K562 (cell line): ENCODE measurements around the gene PRSS12. TPM values are rescaled to one million over a fixed set of nuclear protein-coding genes. Genes with fewer than 3 reads are reported as not detected.

Experiments used
- ATAC-seq: fragments of 200-7000 bp; cut with Tn5 transposase; 3 replicates; pipeline ENCODE4 v1.9.1; 2020; ENCODE audit warnings: moderate library complexity
- BruUV-seq: library from RNA; stranded (reverse); fragments of 400-500 nt; replicated peaks from 2 replicates; lab custom pipeline; 2021; lab: Mats Ljungman, UMichigan
- CTCF ChIA-PET: fragments of 300-600 bp; formaldehyde crosslinking; extraction: SDS; loops from one replicate; lab custom pipeline; 2021; ENCODE audit warnings: low intra/inter-chr PET ratio; lab: Yijun Ruan, JAX
- POLR2A ChIA-PET: fragments of 300-600, 350-650 bp; sonication (Branson Sonifier 250); formaldehyde crosslinking; extraction: SDS; loops from one replicate; lab custom pipeline; 2021; ENCODE audit warnings: antibody characterized with exemption, inconsistent platforms; lab: Yijun Ruan, JAX
- DNase-seq, 4 experiments: peaks; one replicate each; pipeline versions ENCODE4 v3.0.0 to v3.0.0-alpha.2; 2011 to 2018; ENCODE audit warnings: low spot score in 3 of 4, mixed read lengths in 3 of 4; ENCODE audit errors: extremely low read depth in 1 of 4
- FAIRE-seq: peaks from 2 replicates; lab custom pipeline; 2011; peaks lifted over from hg19 to GRCh38; lab: Jason Lieb, UNC
- H2AFZ ChIP-seq: 2 replicates; pipeline ENCODE4 v1.6.0; 2011; ENCODE audit warnings: low read depth, low read length, control low read depth, inconsistent platforms
- H3K27ac ChIP-seq: fragments of 200-600 bp; 3 replicates; pipeline ENCODE4 v1.8.0; 2011; ENCODE audit warnings: low read depth, mild to moderate bottlenecking, control low read depth, inconsistent platforms, low read length, moderate library complexity, mixed read lengths; ENCODE audit errors: extremely low read depth
- H3K27me3 ChIP-seq, 2 experiments: fragments of 300-600 bp in 1 of 2; 2 replicates in 1 of 2; 3 replicates in 1 of 2; pipeline versions ENCODE4 v1.6.0 to v1.8.0; 2011; ENCODE audit warnings: inconsistent platforms in 2 of 2, low read length in 2 of 2, mild to moderate bottlenecking in 1 of 2, mixed read lengths in 1 of 2, moderate library complexity in 1 of 2; ENCODE audit not compliant: control insufficient read depth in 2 of 2, insufficient read depth in 2 of 2
- H3K36me3 ChIP-seq: fragments of 300-600 bp; 3 replicates; pipeline ENCODE4 v1.8.0; 2011; ENCODE audit warnings: mild to moderate bottlenecking, low read length, inconsistent platforms; ENCODE audit not compliant: control insufficient read depth, insufficient read depth
- H3K4me1 ChIP-seq, 2 experiments: fragments of 200-600 bp in 1 of 2; replicated peaks in 1 of 2; 2 replicates in 1 of 2; 3 replicates in 1 of 2; pipeline versions ENCODE4 v1.5.1 to v1.8.0; 2011; ENCODE audit warnings: inconsistent platforms in 2 of 2, low read length in 2 of 2, mild to moderate bottlenecking in 1 of 2, mixed read lengths in 1 of 2, moderate library complexity in 1 of 2; ENCODE audit not compliant: control insufficient read depth in 2 of 2, insufficient read depth in 2 of 2
- H3K4me2 ChIP-seq: 2 replicates; pipeline ENCODE4 v1.6.1; 2011; ENCODE audit warnings: low read length, control low read depth, inconsistent platforms, mixed read lengths; ENCODE audit not compliant: insufficient read depth
- H3K4me3 ChIP-seq: fragments of 200-600 bp; sonication (generic), shearing (Covaris generic); 2 replicates; pipeline ENCODE4 v1.5.1; 2016; ENCODE audit warnings: control low read depth, inconsistent platforms
- H3K79me2 ChIP-seq: fragments of 200-600 bp; 3 replicates; pipeline ENCODE4 v1.8.0; 2011; ENCODE audit warnings: low read length, inconsistent platforms; ENCODE audit not compliant: control insufficient read depth, insufficient read depth
- H3K9ac ChIP-seq, 2 experiments: 2 replicates each; pipeline versions ENCODE4 v1.6.0 to v1.6.1; 2011; ENCODE audit warnings: low read depth in 2 of 2, low read length in 2 of 2, control low read depth in 1 of 2, inconsistent platforms in 1 of 2, mild to moderate bottlenecking in 1 of 2, mixed read lengths in 1 of 2; ENCODE audit not compliant: insufficient read depth in 1 of 2
- H3K9me1 ChIP-seq: one replicate; pipeline ENCODE4 v1.6.0; 2011; ENCODE audit warnings: inconsistent platforms, mild to moderate bottlenecking, low read length, moderate library complexity; ENCODE audit not compliant: control insufficient read depth, insufficient read depth
- H3K9me3 ChIP-seq: replicated peaks from 2 replicates; pipeline ENCODE4 v1.5.1; 2011; ENCODE audit warnings: low read depth, low read length, inconsistent platforms; ENCODE audit not compliant: control insufficient read depth, insufficient read depth
- H4K20me1 ChIP-seq: replicated peaks from 2 replicates; pipeline ENCODE4 v1.6.1; 2011; ENCODE audit warnings: low read length, inconsistent platforms, mixed read lengths; ENCODE audit not compliant: control insufficient read depth, insufficient read depth
- ID3 ChIP-seq, 2 experiments: fragments of 250-450 bp in 1 of 2; fragments of 450-650 bp in 1 of 2; sonication (Bioruptor Pico) in 1 of 2; IDR thresholded peaks; 2 replicates each; pipeline versions ENCODE4 v1.6.1 to v1.8.0; 2016 to 2021; ENCODE audit warnings: mild to moderate bottlenecking in 2 of 2, moderate library complexity in 2 of 2, missing compliant biosample characterization in 1 of 2, missing genetic modification characterization in 1 of 2
- KDM1A ChIP-seq, 2 experiments: fragments of 450-650 bp; IDR thresholded peaks; 2 replicates each; pipeline ENCODE4 v1.6.1; 2016; ENCODE audit warnings: mild to moderate bottlenecking in 2 of 2
- KLF10 ChIP-seq: fragments of 250-450 bp; sonication (Bioruptor Pico); IDR thresholded peaks from 2 replicates; pipeline ENCODE4 v1.6.1; 2021; ENCODE audit warnings: matching md5 sums
- MEF2D ChIP-seq: conservative IDR thresholded peaks from 2 replicates; pipeline ENCODE4 v1.6.1; 2016; ENCODE audit warnings: low read depth, missing genetic modification characterization, missing compliant biosample characterization
- NCOR1 ChIP-seq: fragments of 450-650 bp; IDR thresholded peaks from 2 replicates; pipeline ENCODE4 v1.6.1; 2016; ENCODE audit warnings: mild to moderate bottlenecking, moderate library complexity
- SMAD2 ChIP-seq: fragments of 150-350 bp; IDR thresholded peaks from 2 replicates; pipeline ENCODE4 v1.6.1; 2014; ENCODE audit warnings: low read depth, mild to moderate bottlenecking, low read length
- THRB ChIP-seq: fragments of 450-650 bp; formaldehyde crosslinking; conservative IDR thresholded peaks from 2 replicates; pipeline ENCODE4 v1.4.0; 2022; ENCODE audit warnings: mild to moderate bottlenecking, missing genetic modification characterization
- ZNF253 ChIP-seq: fragments of 250-450 bp; sonication (Bioruptor Pico); conservative IDR thresholded peaks from 2 replicates; pipeline ENCODE4 v1.6.1; 2021; ENCODE audit warnings: mild to moderate bottlenecking
- WGBS: fragments of 100-300 bp; shearing (Covaris generic); methylation state at CpG from one replicate; pipeline ENCODE4 v1.1.6; 2016; ENCODE audit warnings: low coverage, mixed read lengths; ENCODE audit not compliant: insufficient coverage; ENCODE audit errors: missing lambda C conversion rate; 5-methylcytosine and 5-hydroxymethylcytosine counted together
- in situ Hi-C: fragments of 300-500 bp; cut with MboI; formaldehyde crosslinking; loops from 4 replicates; pipeline ENCODE4 v1.15.0; 2018; ENCODE audit warnings: inconsistent platforms, mixed read lengths
- intact Hi-C: fragments of 100-400 bp; cut with micrococcal nuclease; formaldehyde crosslinking; loops from 2 replicates; pipeline ENCODE4 v1.14.2; 2022
- polyA plus RNA-seq, 8 experiments: library from polyadenylated mRNA; depleted of rRNA in 4 of 8; stranded (reverse) in 5 of 8; unstranded in 3 of 8; fragments of >200 nt; fragmentation: Nextera tagmentation in 2 of 8; fragmentation: Illumina TruSeq in 1 of 8; extraction: Ambion mirVana in 2 of 8; extraction: Trizol in 1 of 8; gene quantifications; 2 replicates each; pipeline versions ENCODE4 v1.2.1 to v1.2.3, GENCODE V29; 2011 to 2014; ENCODE audit warnings: inconsistent platforms in 1 of 8, missing spikeins in 1 of 8
- total RNA-seq, 7 experiments: library from RNA; depleted of rRNA in 6 of 7; stranded (reverse); fragments of >200 nt in 6 of 7; fragmentation: Illumina TruSeq in 2 of 7; extraction: Trizol in 2 of 7; gene quantifications; 2 replicates each; pipeline versions ENCODE4 v1.2.1 to v1.2.3, GENCODE V29; 2011 to 2021; ENCODE audit warnings: low replicate concordance in 1 of 7
- TF ChIP-seq, protein P1 (sequence below): fragments of 250-450 bp; sonication (Bioruptor Pico); IDR thresholded peaks from 2 replicates; pipeline ENCODE4 v1.8.0; 2022; ENCODE audit warnings: moderate library complexity, mild to moderate bottlenecking, inconsistent platforms
- TF ChIP-seq, protein P2 (sequence below), 2 experiments: fragments of 450-650 bp; conservative IDR thresholded peaks; 2 replicates each; pipeline ENCODE4 v1.6.1; 2017; ENCODE audit warnings: mild to moderate bottlenecking in 2 of 2, moderate library complexity in 2 of 2

The PRSS12 gene
- total and polyA plus RNA-seq, 9 of the 15 experiments (the other 6 are each of a cell fraction or from before 2014, with no cell fraction given), result 0.06 to 0.11 (median 0.09) TPM; not detected in 6

- POLR2A ChIA-PET, result no interaction called here
- no peak overlapping the region for H3K4me2 ChIP-seq
- TF ChIP-seq KLF10 (CRISPR knock-in tag) (no peak), THRB (CRISPR knock-in tag) (no peak), ZNF253 (CRISPR knock-in tag) (no peak), KDM1A (IDR thresholded peaks at IDR 0.05) (no peak), MEF2D (tag) (no peak), SMAD2 (no peak), ID3 (CRISPR knock-in tag; IDR thresholded peaks at IDR 0.05) (no peak), ID3 (tag; IDR thresholded peaks at IDR 0.05) (no peak), NCOR1 (no peak)
- TF ChIP-seq, protein P1, sequence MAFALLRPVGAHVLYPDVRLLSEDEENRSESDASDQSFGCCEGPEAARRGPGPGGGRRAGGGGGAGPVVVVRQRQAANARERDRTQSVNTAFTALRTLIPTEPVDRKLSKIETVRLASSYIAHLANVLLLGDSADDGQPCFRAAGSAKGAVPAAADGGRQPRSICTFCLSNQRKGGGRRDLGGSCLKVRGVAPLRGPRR (CRISPR knock-in tag), result no peak
- TF ChIP-seq, protein P2, sequence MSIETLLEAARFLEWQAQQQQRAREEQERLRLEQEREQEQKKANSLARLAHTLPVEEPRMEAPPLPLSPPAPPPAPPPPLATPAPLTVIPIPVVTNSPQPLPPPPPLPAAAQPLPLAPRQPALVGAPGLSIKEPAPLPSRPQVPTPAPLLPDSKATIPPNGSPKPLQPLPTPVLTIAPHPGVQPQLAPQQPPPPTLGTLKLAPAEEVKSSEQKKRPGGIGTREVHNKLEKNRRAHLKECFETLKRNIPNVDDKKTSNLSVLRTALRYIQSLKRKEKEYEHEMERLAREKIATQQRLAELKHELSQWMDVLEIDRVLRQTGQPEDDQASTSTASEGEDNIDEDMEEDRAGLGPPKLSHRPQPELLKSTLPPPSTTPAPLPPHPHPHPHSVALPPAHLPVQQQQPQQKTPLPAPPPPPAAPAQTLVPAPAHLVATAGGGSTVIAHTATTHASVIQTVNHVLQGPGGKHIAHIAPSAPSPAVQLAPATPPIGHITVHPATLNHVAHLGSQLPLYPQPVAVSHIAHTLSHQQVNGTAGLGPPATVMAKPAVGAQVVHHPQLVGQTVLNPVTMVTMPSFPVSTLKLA (conservative IDR thresholded peaks at IDR 0.05), result no peak
- H2AFZ ChIP-seq, result no peak overlapping the region
- no TSS peak for BruUV-seq
- DNase-seq (no peak), ATAC-seq (no peak), FAIRE-seq (no peak)
- H4K20me1 ChIP-seq, result no peaks in the 10 kb centered on the region
- no peak overlapping the region for H3K9ac ChIP-seq
- no peak overlapping the region for H3K27ac ChIP-seq
- CTCF ChIA-PET, result no interaction called here
- H3K9me3 ChIP-seq, result no peaks in the 10 kb centered on the region
- intact Hi-C loops (no loop called here), in situ Hi-C loops (no loop called here)
- peaks cover 2 to 5% of the 10 kb centered on the region in 2 experiments; a peak in 2 of 5 replicates for H3K27me3 ChIP-seq
- no peak overlapping the region for H3K4me3 ChIP-seq
- no peaks in the 10 kb centered on the region for H3K79me2 ChIP-seq
- peaks cover 0 to 5% of the 10 kb centered on the region in 2 experiments; a peak in 1 of 5 replicates for H3K4me1 ChIP-seq
- H3K36me3 ChIP-seq, result no peaks in the 10 kb centered on the region
- H3K9me1 ChIP-seq, result no peaks in the 10 kb centered on the region
- 17% methylated on average over 1 of the region's 2 CpGs for WGBS
Observed at GRCh38 chr4:118357601-118358000, 4.8 kb upstream of the PRSS12 start.
